Measurements from ENCODE around the gene AMH.
"Not testable (repeated sequence)": the region's sequence is repeated elsewhere in the genome, so short reads cannot be mapped to it uniquely, and the experiment has no call there.

Gene AMH

GRCh38 chr19:2271234-2272103 lies 22.3 kb downstream of the AMH start:
- peak; percentile 41 for DNase-seq

- DNase-seq: peak; percentile 78
Observed at GRCh38 chr19:2273356-2274184, 24.4 kb downstream of the AMH start.

- no peak for DNase-seq
Observed at GRCh38 chr19:2274185-2274711, 25.1 kb downstream of the AMH start.

GRCh38 chr19:2274931-2275535 lies 25.9 kb downstream of the AMH start:
- peak; percentile 63 for DNase-seq

GRCh38 chr19:2275588-2276428 lies 26.7 kb downstream of the AMH start:
- no peak for DNase-seq

GRCh38 chr19:2276429-2276986 lies 27.4 kb downstream of the AMH start:
- no peak for DNase-seq

GRCh38 chr19:2277138-2277537 lies 28.0 kb downstream of the AMH start:
- DNase-seq: no peak

- no peak for DNase-seq
Observed at GRCh38 chr19:2278459-2279158, 29.5 kb downstream of the AMH start.

- DNase-seq: no peak
Observed at GRCh38 chr19:2280633-2281264, 31.6 kb downstream of the AMH start.

- not testable (repeated sequence) for DNase-seq
Observed at GRCh38 chr19:2281265-2282061, 32.3 kb downstream of the AMH start.

- peak; percentile 54 for DNase-seq
Observed at GRCh38 chr19:2282062-2282861, 33.1 kb downstream of the AMH start, which contains the start of gene PEAK3. TSS of gene PEAK3 (minus strand) at chr19:2282175. CDS start at chr19:2280931, 1,244 bp downstream.

GRCh38 chr19:2282862-2283237 lies 33.7 kb downstream of the AMH start:
- no peak for DNase-seq

GRCh38 chr19:2283835-2284507 lies 34.8 kb downstream of the AMH start:
- no peak for DNase-seq

GRCh38 chr19:2286402-2287140 lies 37.4 kb downstream of the AMH start:
- no peak for DNase-seq

- DNase-seq: no peak
Observed at GRCh38 chr19:2287585-2288337, 38.6 kb downstream of the AMH start.

- no peak for DNase-seq
Observed at GRCh38 chr19:2288338-2288817, 39.3 kb downstream of the AMH start.
